ENCODE results near the gene FTO. TPM values are rescaled to one million over a fixed set of nuclear protein-coding genes. Genes with fewer than 3 reads are reported as not detected.

Gene FTO
- polyA plus RNA-seq, 1 experiment, result 135 TPM

DNA sequence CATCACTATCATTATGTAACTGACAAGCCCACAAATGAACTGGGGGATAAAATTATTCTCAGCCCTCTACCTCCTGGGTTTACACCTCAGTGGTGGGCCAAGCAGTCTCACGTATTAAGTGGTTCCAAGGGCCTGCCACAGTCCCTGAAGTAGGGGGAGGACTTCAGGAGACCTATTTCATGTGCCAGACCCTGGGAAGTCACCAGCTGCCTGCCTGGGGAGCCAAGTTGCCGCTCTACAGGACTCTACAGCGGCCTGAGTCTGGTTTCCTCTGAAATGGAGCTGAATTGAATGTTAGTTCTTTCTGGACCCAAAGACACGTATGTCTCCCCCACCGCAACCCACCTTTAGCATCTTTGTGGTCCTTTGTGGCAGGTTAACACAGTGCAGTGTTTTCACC is 395.7 kb downstream of the FTO start:
- Histone ChIP-seq H3K27ac (ENCODE audit: low read depth, low read length) (no peak overlapping the region), H3K4me3 (ENCODE audit: low read depth, low read length) (no peak overlapping the region), H3K9me3 (ENCODE audit: control insufficient read depth, insufficient read depth, low read length) (no peaks in the 10 kb centered on the region), H3K27me3 (ENCODE audit: control insufficient read depth, insufficient read depth, low read length) (no peaks in the 10 kb centered on the region)
- ChIA-PET POLR2A (no interaction called here), CTCF (no interaction called here)
- TF ChIP-seq, protein P1, sequence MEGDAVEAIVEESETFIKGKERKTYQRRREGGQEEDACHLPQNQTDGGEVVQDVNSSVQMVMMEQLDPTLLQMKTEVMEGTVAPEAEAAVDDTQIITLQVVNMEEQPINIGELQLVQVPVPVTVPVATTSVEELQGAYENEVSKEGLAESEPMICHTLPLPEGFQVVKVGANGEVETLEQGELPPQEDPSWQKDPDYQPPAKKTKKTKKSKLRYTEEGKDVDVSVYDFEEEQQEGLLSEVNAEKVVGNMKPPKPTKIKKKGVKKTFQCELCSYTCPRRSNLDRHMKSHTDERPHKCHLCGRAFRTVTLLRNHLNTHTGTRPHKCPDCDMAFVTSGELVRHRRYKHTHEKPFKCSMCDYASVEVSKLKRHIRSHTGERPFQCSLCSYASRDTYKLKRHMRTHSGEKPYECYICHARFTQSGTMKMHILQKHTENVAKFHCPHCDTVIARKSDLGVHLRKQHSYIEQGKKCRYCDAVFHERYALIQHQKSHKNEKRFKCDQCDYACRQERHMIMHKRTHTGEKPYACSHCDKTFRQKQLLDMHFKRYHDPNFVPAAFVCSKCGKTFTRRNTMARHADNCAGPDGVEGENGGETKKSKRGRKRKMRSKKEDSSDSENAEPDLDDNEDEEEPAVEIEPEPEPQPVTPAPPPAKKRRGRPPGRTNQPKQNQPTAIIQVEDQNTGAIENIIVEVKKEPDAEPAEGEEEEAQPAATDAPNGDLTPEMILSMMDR (IDR thresholded peaks at IDR 0.05; ENCODE audit: low read depth, low read length), result no peak
- DNase-seq (ENCODE audit: low read depth, low spot score), result no peak

DNA sequence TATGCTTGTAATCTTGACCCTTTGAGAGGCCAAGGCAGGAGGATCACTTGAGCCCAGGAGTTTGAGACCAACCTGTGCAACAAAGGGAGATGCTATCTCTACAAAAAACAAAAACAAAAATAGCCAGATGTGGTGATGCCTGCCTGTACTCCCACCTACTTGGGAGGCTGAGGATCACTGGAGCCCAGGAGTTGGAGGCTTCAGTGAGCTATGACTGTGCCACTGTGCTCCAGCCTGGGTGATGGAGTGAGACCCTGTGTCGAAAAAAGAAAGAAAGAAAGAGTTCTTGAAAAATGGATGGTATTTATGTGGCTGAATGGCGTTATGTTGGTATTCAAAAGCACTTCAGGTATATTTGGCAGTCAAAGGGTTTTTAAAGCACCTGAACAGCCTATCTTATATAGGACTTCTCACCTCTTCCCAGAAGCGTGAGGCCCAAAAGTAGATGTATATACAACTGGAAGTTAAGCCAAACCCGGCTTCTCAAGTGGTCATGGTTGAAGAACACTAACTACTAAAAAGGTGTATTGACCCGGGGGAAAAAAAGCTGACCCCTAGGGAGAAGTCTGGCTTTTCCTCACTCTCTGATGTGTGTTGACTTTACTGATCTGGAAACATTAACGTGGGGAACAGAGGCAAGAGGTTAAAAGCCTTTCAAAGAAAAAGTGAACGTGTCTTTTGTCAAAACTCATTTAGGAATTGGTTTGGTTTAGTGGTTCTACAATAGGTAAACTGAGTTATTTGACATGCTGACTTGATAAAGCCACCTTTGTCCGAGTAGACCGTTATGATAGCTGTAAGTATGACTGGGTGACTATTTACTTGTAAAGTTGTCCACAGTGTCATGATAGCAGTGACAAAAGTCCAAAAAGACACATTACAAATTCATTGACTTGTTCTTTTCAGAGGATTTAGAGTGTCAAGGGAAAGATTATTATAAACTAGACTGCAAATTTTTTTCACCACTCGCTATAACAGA is 399.2 kb downstream of the FTO start:
- no peak for DNase-seq (ENCODE audit: low read depth, low spot score)
- no peaks in the 10 kb centered on the region for H3K27me3 ChIP-seq (ENCODE audit: control insufficient read depth, insufficient read depth, low read length)
- ChIA-PET CTCF (no interaction called here), POLR2A (no interaction called here)
- TF ChIP-seq, protein P1 (IDR thresholded peaks at IDR 0.05; ENCODE audit: low read depth, low read length), result no peak
- no peaks in the 10 kb centered on the region for H3K9me3 ChIP-seq (ENCODE audit: control insufficient read depth, insufficient read depth, low read length)
- H3K4me3 ChIP-seq (ENCODE audit: low read depth, low read length), result no peak overlapping the region
- H3K27ac ChIP-seq (ENCODE audit: low read depth, low read length), result no peak overlapping the region

DNA sequence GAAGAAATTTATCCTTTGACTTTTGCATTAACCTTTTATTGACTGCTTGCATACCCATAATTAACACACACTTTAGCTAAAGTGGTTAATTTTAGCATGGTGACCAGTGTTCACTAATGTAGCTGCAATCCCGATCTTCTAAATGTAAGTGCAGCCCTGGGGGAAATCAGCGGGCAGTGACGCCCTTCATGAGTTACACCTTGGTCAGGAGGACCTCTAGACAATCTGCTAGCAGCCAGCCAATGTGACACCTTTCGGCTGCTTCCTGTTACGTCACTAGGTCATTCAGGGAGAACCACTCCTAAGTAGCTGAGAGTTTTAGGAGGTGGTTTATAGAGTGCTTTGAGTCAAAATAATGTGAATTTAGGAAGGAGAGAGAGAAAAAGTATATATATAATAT is 402.1 kb downstream of the FTO start:
- Histone ChIP-seq H3K9me3 (ENCODE audit: control insufficient read depth, insufficient read depth, low read length) (no peaks in the 10 kb centered on the region), H3K27ac (ENCODE audit: low read depth, low read length) (no peak overlapping the region), H3K4me3 (ENCODE audit: low read depth, low read length) (no peak overlapping the region), H3K27me3 (ENCODE audit: control insufficient read depth, insufficient read depth, low read length) (no peaks in the 10 kb centered on the region)
- CTCF ChIA-PET, result interaction anchor here (0.6 kb wide), 1 partner anchor 11 kb away, joined by 4 read pairs; no protein-coding TSS in a partner anchor
- POLR2A ChIA-PET, result no interaction called here
- TF ChIP-seq, protein P1 (IDR thresholded peaks at IDR 0.05; ENCODE audit: low read depth, low read length), result no peak
- DNase-seq (ENCODE audit: low read depth, low spot score), result no peak

DNA sequence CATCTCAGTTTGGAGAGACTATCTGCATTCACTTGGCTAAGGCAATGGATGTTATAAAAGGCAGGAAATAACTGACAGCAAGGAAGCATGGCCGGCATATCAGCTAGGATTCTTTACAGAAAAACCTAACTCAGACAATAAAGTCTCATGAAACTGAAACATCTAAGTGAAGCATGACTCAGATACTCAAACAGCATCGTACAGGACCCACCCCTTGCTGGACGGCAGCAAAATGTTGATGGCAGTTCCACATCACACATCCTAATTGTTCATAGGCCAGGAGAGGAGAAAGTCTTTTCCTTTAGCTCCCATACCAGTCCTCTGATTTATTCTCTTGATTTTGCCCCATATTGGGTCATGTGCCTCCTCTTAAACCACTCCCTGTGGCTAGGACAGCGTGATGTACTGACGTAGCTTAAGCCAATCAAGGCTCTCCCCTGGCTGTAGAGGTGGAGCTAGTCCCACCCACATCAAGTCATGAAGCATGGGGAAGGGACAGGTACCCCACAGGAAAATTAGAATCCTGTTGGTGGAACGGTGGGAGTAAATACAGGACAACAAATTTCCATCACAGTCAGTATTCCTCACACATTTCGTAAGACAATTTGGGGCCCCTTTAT is 403.7 kb downstream of the FTO start:
- no peak for DNase-seq (ENCODE audit: low read depth, low spot score)
- Histone ChIP-seq H3K27ac (ENCODE audit: low read depth, low read length) (no peak overlapping the region), H3K4me3 (ENCODE audit: low read depth, low read length) (no peak overlapping the region), H3K9me3 (ENCODE audit: control insufficient read depth, insufficient read depth, low read length) (no peaks in the 10 kb centered on the region), H3K27me3 (ENCODE audit: control insufficient read depth, insufficient read depth, low read length) (no peaks in the 10 kb centered on the region)
- TF ChIP-seq, protein P1 (IDR thresholded peaks at IDR 0.05; ENCODE audit: low read depth, low read length), result no peak
- ChIA-PET CTCF (no interaction called here), POLR2A (no interaction called here)

Data from AG04450 (cell line).